Neural crest cell (in vitro differentiated cells): ENCODE results near the gene PRTFDC1. TPM values are rescaled to one million over a fixed set of nuclear protein-coding genes. Genes with fewer than 3 reads are reported as not detected.

Experiments used
- DNase-seq: peaks from one replicate; pipeline ENCODE4 v3.0.0; 2021; ENCODE audit warnings: low read depth, mixed read lengths, low spot score
- H3K27ac Mint-ChIP-seq: one replicate; pipeline ENCODE4 v1.8.0; 2021; ENCODE audit warnings: mild to moderate bottlenecking, mixed read lengths; ENCODE audit not compliant: unreplicated experiment
- H3K27me3 Mint-ChIP-seq: 2 replicates; pipeline ENCODE4 v1.8.0; 2021; ENCODE audit warnings: low read depth, mild to moderate bottlenecking, mixed read lengths
- H3K36me3 Mint-ChIP-seq: 2 replicates; pipeline ENCODE4 v1.8.0; 2021; ENCODE audit warnings: low read depth, mild to moderate bottlenecking, mixed read lengths
- H3K4me1 Mint-ChIP-seq: 2 replicates; pipeline ENCODE4 v1.8.0; 2021; ENCODE audit warnings: mixed read lengths
- H3K4me3 Mint-ChIP-seq: one replicate; pipeline ENCODE4 v1.8.0; 2021; ENCODE audit warnings: mild to moderate bottlenecking, mixed read lengths
- H3K9me3 Mint-ChIP-seq: 2 replicates; pipeline ENCODE4 v1.8.0; 2021; ENCODE audit warnings: mixed read lengths
- total RNA-seq: library from RNA; stranded (reverse); gene quantifications from 2 replicates; pipeline ENCODE4 v1.2.1, GENCODE V29; 2021
- TF ChIP-seq, protein P1 (sequence below): fragments of 200-600 bp; sonication (generic); conservative IDR thresholded peaks from 2 replicates; pipeline ENCODE4 v1.5.0; 2021; ENCODE audit warnings: antibody characterized with exemption, mild to moderate bottlenecking

Gene PRTFDC1
- total RNA-seq, 1 donor from 2014 or later = 26.7 TPM

DNA sequence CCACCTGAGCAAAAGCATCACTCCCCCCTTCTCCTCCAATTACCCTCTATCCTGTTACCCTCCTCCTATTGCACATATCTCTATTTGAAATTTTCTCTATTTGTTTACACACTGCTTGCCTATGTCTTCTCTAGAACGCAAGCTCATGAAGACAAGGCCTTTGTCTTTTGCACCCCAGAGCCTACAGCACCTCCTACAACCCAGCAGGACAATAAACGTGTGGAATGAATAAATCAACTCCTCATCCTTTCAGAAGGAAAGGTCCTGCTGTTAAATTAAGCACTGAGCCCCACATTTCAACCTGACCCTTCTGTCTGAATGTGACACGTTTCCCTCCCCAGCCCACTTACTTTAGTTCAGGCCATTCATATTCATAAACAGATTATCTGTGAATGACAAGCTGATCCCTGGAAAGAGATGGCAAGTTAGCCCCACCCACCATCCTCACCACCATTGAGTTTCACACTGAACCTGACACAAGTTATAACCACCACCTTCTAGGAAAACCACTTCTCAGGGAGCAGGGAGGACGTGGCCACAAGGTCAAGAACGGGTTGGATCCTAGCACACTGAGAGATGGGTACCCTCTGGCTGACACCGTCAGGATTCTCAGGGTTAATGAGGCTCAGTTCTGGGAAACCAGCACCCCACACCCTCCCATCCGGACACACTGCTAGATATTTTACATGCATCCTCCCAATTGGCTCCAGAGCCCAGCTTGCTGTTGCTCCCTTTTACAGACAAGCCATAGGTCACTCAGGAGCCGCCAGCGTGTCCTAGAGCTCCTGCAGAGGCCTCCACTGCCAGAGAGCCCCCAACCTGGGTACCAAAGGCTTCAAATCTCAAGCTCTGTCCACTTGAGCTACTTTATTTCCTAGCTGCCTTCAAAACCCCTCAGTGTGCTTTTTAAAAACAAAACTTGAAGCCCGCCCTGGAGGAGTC is 934 bp downstream of the PRTFDC1 start:
- peak; percentile 18 for DNase-seq
- Mint-ChIP-seq H3K4me3 (peak overlapping the region; percentile 71), H3K27ac (peak overlapping the region; percentile 90), H3K27me3 (no peaks in the 10 kb centered on the region), H3K36me3 (no peaks in the 10 kb centered on the region), H3K4me1 (peaks cover 57% of the 10 kb centered on the region), H3K9me3 (no peaks in the 10 kb centered on the region)
- TF ChIP-seq, protein P1, sequence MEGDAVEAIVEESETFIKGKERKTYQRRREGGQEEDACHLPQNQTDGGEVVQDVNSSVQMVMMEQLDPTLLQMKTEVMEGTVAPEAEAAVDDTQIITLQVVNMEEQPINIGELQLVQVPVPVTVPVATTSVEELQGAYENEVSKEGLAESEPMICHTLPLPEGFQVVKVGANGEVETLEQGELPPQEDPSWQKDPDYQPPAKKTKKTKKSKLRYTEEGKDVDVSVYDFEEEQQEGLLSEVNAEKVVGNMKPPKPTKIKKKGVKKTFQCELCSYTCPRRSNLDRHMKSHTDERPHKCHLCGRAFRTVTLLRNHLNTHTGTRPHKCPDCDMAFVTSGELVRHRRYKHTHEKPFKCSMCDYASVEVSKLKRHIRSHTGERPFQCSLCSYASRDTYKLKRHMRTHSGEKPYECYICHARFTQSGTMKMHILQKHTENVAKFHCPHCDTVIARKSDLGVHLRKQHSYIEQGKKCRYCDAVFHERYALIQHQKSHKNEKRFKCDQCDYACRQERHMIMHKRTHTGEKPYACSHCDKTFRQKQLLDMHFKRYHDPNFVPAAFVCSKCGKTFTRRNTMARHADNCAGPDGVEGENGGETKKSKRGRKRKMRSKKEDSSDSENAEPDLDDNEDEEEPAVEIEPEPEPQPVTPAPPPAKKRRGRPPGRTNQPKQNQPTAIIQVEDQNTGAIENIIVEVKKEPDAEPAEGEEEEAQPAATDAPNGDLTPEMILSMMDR = no peak

- Mint-ChIP-seq H3K27ac (no peak overlapping the region), H3K36me3 (no peaks in the 10 kb centered on the region), H3K9me3 (no peaks in the 10 kb centered on the region), H3K4me3 (peak overlapping the region; percentile 71), H3K4me1 (peaks cover 57% of the 10 kb centered on the region), H3K27me3 (no peaks in the 10 kb centered on the region)
- no peak for DNase-seq
- TF ChIP-seq, protein P1 = no peak
These were observed 2.0 kb downstream of the PRTFDC1 start for GRCh38 chr10:24950439-24950838.

DNA sequence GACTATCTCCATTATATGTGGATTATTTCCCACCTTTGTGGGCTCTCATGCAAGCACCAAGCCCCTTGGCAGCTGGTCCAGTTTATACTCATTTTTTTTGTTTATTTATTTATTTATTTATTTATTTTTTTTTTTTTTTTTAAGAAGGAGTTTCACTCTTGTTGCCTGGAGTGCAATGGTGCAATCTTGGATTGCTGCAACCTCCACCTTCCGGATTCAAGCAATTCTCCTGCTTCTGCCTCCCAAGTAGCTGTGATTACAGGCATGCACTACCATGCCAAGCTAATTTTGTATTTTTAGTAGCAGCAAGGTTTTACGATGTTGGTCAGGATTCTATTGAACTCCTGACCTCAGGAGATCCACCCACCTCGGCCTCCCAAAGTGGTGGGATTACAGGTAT is 2.8 kb downstream of the PRTFDC1 start:
- Mint-ChIP-seq H3K4me1 (peaks cover 61% of the 10 kb centered on the region), H3K9me3 (no peaks in the 10 kb centered on the region), H3K27ac (no peak overlapping the region), H3K4me3 (no peak overlapping the region), H3K27me3 (no peaks in the 10 kb centered on the region), H3K36me3 (no peaks in the 10 kb centered on the region)
- TF ChIP-seq, protein P1 = no peak
- DNase-seq = no peak

GRCh38 chr10:24947304-24948097 is 4.9 kb downstream of the PRTFDC1 start:
- Mint-ChIP-seq H3K27me3 (no peaks in the 10 kb centered on the region), H3K4me3 (no peak overlapping the region), H3K36me3 (peaks cover 3% of the 10 kb centered on the region), H3K27ac (no peak overlapping the region), H3K4me1 (peaks cover 57% of the 10 kb centered on the region), H3K9me3 (no peaks in the 10 kb centered on the region)
- no peak for DNase-seq
- TF ChIP-seq, protein P1 = no peak

DNA sequence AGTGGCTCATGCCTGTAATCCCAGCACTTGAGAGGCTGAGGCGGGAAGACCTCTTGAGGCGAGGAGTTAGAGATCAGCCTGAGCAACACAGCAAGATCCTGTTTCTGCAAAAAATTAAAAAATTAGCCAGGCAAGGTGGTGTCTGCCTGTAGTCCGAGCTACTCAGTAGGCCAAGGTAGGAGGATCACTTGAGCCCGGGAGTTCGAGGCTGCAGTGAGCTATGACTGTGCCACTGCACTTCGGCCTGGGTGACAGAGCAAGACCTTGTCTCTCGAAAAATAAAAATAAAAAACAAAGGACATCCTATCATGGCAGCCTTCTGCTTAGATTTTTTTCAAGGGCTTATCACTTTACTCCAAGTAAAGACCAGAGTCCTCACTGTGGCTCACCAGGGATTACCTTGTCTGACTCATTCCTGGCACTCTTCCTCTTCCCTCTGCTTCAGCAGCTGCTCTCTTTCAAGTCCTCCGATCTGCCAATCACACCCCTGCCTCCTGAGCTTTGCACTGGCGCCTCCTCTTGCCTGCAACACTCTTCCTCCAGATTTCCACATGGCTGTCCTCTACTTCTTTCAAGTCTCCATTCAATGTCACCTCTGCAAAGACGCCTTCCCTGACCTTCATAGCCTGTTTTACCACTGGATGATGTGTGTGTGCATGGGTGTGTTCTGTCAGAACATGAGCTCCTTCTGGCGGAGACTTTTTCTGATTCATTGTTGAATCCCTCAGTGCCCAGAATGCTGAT is 7.7 kb downstream of the PRTFDC1 start:
- Mint-ChIP-seq H3K36me3 (peaks cover 5% of the 10 kb centered on the region), H3K27me3 (no peaks in the 10 kb centered on the region), H3K4me1 (peaks cover 36% of the 10 kb centered on the region), H3K27ac (no peak overlapping the region), H3K4me3 (no peak overlapping the region), H3K9me3 (no peaks in the 10 kb centered on the region)
- DNase-seq = no peak
- TF ChIP-seq, protein P1 = no peak
